Body of pancreas (tissue), 4 donors: Measurements from ENCODE around the gene WDR82. TPM values are rescaled to one million over a fixed set of nuclear protein-coding genes. Genes with fewer than 3 reads are reported as not detected.

Experiments used
- ATAC-seq: fragments of 150-250 bp; one replicate; pipeline ENCODE4 v1.9.1; 2016
- DNase-seq, 4 donors: peaks; one replicate each; pipeline ENCODE4 v3.0.0-alpha.2; 2019
- H3K27ac ChIP-seq, 4 donors: fragments of 200-600 bp; sonication (generic); 1 replicate in 3 of 4; 2 replicates in 1 of 4; pipeline versions ENCODE4 v1.5.1 to v1.6.1; 2016 to 2019; ENCODE audit warnings: mild to moderate bottlenecking in 1 of 4, mixed read lengths in 1 of 4, moderate library complexity in 1 of 4
- H3K27me3 ChIP-seq, 2 donors: fragments of 200-600 bp; sonication (generic); one replicate each; pipeline ENCODE4 v1.6.0; 2016; ENCODE audit warnings: mild to moderate bottlenecking in 1 of 2
- H3K36me3 ChIP-seq, 2 donors: fragments of 200-600 bp; sonication (generic); replicated peaks in 1 of 2; 2 replicates each; pipeline ENCODE4 v1.5.1; 2016; ENCODE audit warnings: low read depth in 2 of 2; ENCODE audit not compliant: insufficient read depth in 1 of 2
- H3K4me1 ChIP-seq: fragments of 200-600 bp; sonication (generic); one replicate; pipeline ENCODE4 v1.6.0; 2016
- H3K4me3 ChIP-seq, 2 donors: fragments of 200-600 bp; sonication (generic); 1 replicate in 1 of 2; 2 replicates in 1 of 2; pipeline ENCODE4 v1.5.1; 2016 to 2019
- H3K9me3 ChIP-seq, 3 donors: fragments of 200-600 bp; sonication (generic); 1 replicate in 2 of 3; 2 replicates in 1 of 3; pipeline ENCODE4 v1.5.1; 2016
- POLR2A ChIP-seq, 3 donors: fragments of 450-650 bp; IDR thresholded peaks; one replicate each; pipeline ENCODE4 v1.6.1; 2016; ENCODE audit warnings: antibody characterized with exemption in 3 of 3, mild to moderate bottlenecking in 2 of 3
- WGBS, 2 donors: methylation state at CpG; one replicate each; pipeline ENCODE4 v1.1.5; 2017; 5-methylcytosine and 5-hydroxymethylcytosine counted together
- intact Hi-C: fragments of 100-400 bp; cut with DNase I; formaldehyde crosslinking; loops from one replicate; pipeline ENCODE4 v1.15.1; 2023
- total RNA-seq, 2 donors: library from RNA; depleted of rRNA; stranded (reverse); fragments of >200 nt; gene quantifications; one replicate each; pipeline ENCODE4 v1.1.0, GENCODE V29; 2016
- TF ChIP-seq, protein P1 (sequence below), 7 experiments: fragments of 450-650 bp in 4 of 7; fragments of 200-600 bp in 3 of 7; sonication (generic) in 3 of 7; IDR thresholded peaks; one replicate each; pipeline ENCODE4 v1.5.1; 2016 to 2019; ENCODE audit warnings: antibody characterized with exemption in 7 of 7

The WDR82 gene
- total RNA-seq, 2 donors from 2014 or later: 19.1 to 21.5 TPM

DNA sequence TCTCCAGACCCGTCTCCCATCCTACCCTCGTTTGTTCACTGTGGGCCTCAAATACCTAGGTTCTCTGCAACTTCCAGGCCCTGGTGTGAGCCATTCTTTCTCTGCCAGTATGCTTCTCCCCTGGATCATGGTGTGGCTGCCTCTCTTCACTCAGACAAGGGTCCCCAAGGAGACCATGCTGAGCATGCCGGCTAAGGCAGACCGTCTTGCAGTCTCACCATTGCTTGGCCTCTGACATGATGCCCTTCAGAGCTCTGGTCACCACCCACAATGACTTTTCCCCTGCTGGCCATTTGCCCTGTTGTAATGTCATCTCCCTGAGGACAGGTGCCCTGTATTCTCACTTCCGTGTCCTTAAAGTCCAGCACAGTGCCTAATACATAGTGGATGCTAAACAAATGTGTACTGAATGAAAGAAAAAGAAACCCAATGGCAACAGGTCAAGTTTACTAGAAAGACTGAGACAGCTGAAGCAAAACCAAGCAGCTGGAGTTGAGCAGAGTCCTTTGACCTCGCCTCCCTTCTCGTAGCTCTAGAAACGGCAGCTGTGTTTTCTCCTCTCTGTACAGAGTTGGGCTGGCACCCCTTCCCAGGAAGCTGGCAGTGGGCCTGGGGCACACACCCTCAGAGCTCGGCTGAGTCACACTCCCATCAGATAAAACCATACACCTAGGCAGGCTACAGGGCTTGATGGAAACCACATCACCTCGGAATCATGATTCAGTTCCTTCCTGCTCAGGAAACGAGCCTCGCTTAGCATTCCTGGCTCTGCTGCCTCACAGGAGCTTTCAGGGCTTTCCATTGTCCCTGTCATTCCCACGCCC lies 61.7 kb downstream of the WDR82 start:
- Histone ChIP-seq H3K27me3 (no peaks in the 10 kb centered on the region), H3K36me3 (peaks cover 0 to 27% of the 10 kb centered on the region in 2 donors), H3K27ac (peak overlapping the region; percentile 61 to 86 (median 76)), H3K4me1 (peaks cover 27% of the 10 kb centered on the region), H3K4me3 (no peak overlapping the region), H3K9me3 (no peaks in the 10 kb centered on the region)
- ATAC-seq (peak; percentile 96), DNase-seq (peak; percentile 91 to 96 (median 95))
- TF ChIP-seq, protein P1, sequence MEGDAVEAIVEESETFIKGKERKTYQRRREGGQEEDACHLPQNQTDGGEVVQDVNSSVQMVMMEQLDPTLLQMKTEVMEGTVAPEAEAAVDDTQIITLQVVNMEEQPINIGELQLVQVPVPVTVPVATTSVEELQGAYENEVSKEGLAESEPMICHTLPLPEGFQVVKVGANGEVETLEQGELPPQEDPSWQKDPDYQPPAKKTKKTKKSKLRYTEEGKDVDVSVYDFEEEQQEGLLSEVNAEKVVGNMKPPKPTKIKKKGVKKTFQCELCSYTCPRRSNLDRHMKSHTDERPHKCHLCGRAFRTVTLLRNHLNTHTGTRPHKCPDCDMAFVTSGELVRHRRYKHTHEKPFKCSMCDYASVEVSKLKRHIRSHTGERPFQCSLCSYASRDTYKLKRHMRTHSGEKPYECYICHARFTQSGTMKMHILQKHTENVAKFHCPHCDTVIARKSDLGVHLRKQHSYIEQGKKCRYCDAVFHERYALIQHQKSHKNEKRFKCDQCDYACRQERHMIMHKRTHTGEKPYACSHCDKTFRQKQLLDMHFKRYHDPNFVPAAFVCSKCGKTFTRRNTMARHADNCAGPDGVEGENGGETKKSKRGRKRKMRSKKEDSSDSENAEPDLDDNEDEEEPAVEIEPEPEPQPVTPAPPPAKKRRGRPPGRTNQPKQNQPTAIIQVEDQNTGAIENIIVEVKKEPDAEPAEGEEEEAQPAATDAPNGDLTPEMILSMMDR (IDR thresholded peaks at IDR 0.05): peak in 2 of 7 experiments; percentile 12 to 27
- TF ChIP-seq POLR2A (IDR thresholded peaks at IDR 0.05): peak in 2 of 3 donors; percentile 37 to 43
- intact Hi-C loops: no loop called here
- 25 to 26% methylated on average over 12 to 13 of the region's 13 CpGs for WGBS, 2 donors

DNA sequence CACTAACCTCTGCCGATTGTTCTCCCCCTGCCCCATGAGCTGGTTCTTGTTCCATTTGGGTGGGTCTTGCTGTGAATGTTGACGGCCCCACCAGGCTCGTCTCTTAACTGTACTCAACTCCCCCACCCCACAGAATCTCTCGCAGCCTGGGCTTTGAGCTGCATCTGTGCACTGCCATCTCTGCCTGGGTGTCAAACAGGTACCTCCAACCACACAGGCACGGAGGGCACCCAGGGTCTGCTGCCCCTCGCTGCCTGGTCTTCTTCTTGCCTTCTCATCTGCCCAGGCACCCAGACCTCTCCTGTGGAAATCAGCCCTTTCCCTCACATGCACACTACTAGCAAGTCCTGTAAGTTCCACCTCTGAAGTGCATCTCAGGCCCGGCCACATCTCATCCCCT lies 63.1 kb downstream of the WDR82 start:
- no peaks in the 10 kb centered on the region for H3K9me3 ChIP-seq
- intact Hi-C loops: no loop called here
- no peaks in the 10 kb centered on the region for H3K27me3 ChIP-seq
- DNase-seq (no peak), ATAC-seq (no peak)
- no peak overlapping the region for H3K4me3 ChIP-seq
- no peak for TF ChIP-seq POLR2A (IDR thresholded peaks at IDR 0.05)
- H3K4me1 ChIP-seq: peaks cover 27% of the 10 kb centered on the region
- 94% methylated on average over 7 of the region's 7 CpGs for WGBS, 2 donors
- H3K27ac ChIP-seq: no peak overlapping the region
- H3K36me3 ChIP-seq: peaks cover 3 to 37% of the 10 kb centered on the region in 2 donors

DNA sequence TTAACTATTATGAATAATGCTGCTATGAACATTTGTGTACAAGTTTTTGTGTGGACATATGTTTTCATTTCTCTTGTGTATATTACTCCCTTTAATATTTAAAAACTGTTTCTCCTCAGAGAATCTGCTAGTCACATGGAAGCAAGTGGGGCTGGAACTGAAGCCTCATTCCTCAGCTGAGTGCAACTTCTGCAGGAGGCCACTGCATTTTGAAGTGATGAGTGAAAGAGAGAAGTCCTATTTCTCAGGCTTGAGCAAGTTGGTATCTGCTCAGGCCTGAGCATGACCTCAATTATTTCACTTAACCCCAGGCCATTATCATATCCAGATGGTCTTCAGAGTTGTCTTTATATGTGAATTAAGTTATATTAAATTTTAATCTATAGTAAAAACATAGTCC lies 64.5 kb downstream of the WDR82 start:
- no peak for TF ChIP-seq POLR2A (IDR thresholded peaks at IDR 0.05)
- TF ChIP-seq, protein P1 (IDR thresholded peaks at IDR 0.05): no peak
- Histone ChIP-seq H3K4me1 (peaks cover 22% of the 10 kb centered on the region), H3K27me3 (no peaks in the 10 kb centered on the region), H3K9me3 (no peaks in the 10 kb centered on the region), H3K4me3 (no peak overlapping the region), H3K27ac (no peak overlapping the region), H3K36me3 (peaks cover 3 to 41% of the 10 kb centered on the region in 2 donors)
- no peak for DNase-seq
- intact Hi-C loops: no loop called here
- ATAC-seq: no peak

DNA sequence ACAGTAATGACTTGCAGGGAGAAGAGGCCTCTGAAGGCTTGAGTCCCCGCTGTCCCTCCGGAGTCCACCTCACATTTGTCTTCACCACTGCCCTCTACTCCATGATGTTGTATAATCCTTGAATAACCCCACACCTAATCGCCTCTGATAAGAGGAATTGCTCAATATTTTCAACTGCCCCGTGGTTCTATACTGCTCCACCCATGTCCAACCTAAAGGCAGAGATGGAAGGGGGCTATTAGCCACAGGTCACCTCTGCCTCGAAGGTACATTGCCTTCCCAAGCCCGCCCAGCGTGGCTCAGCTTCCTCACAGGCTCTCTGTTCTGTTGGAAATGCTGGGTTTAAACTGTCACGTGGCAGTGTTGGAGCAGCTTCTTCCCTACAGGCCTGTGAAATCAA lies 65.4 kb downstream of the WDR82 start:
- TF ChIP-seq, protein P1 (IDR thresholded peaks at IDR 0.05): no peak
- TF ChIP-seq POLR2A (IDR thresholded peaks at IDR 0.05): no peak
- no peaks in the 10 kb centered on the region for H3K9me3 ChIP-seq
- 72 to 77% methylated on average over 8 of the region's 8 CpGs for WGBS, 2 donors
- ATAC-seq (no peak), DNase-seq (no peak)
- no peaks in the 10 kb centered on the region for H3K27me3 ChIP-seq
- intact Hi-C loops: no loop called here
- no peak overlapping the region for H3K4me3 ChIP-seq
- no peak overlapping the region for H3K27ac ChIP-seq
- H3K36me3 ChIP-seq: peaks cover 3 to 48% of the 10 kb centered on the region in 2 donors
- H3K4me1 ChIP-seq: peaks cover 20% of the 10 kb centered on the region

DNA sequence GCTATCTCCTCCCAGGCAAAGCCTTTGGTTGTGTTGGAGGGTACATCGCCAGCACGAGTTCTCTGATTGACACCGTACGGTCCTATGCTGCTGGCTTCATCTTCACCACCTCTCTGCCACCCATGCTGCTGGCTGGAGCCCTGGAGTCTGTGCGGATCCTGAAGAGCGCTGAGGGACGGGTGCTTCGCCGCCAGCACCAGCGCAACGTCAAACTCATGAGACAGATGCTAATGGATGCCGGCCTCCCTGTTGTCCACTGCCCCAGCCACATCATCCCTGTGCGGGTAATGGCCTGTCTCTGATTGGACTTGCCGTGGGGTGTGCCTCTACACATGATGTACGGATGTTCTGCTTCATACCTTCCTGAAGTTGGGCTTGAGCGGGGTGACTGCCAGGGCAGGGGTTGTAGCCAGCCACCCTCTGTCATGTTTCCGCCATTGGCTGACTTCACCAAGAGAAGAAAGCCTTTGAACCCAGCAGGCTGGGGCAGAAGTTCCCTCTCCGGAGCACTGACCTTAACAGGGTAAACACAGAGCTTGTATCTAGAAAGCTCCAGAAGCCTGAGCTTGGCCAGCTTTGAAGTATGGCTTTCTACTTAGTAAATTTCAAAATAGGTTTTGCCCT lies 67.1 kb downstream of the WDR82 start:
- Histone ChIP-seq H3K9me3 (no peaks in the 10 kb centered on the region), H3K27me3 (no peaks in the 10 kb centered on the region), H3K27ac (no peak overlapping the region), H3K36me3 (peaks cover 3 to 53% of the 10 kb centered on the region in 2 donors), H3K4me3 (no peak overlapping the region), H3K4me1 (peaks cover 4% of the 10 kb centered on the region)
- ATAC-seq (no peak), DNase-seq (no peak)
- no peak for TF ChIP-seq POLR2A (IDR thresholded peaks at IDR 0.05)
- TF ChIP-seq, protein P1 (IDR thresholded peaks at IDR 0.05): no peak
- WGBS, 2 donors: 92 to 93% methylated on average over 14 to 18 of the region's 18 CpGs
- intact Hi-C loops: no loop called here
